ENCODE data around the gene ZDHHC18. TPM values are rescaled to one million over a fixed set of nuclear protein-coding genes. Genes with fewer than 3 reads are reported as not detected.
A peak's percentile ranks its signal among the peaks of the same experiment; 100 is the strongest.

ZDHHC18 gene
- total and polyA plus RNA-seq, 2 of the 8 experiments (the other 6 are each of a cell fraction or from before 2014, with no cell fraction given) = 29.7 to 49.8 TPM

GRCh38 chr1:26788836-26789611 lies 37.5 kb upstream of the ZDHHC18 start:
- Histone ChIP-seq H3K18ac (ENCODE audit: extremely low read depth, low read length) (no peak overlapping the region), H3K9me3 (ENCODE audit: insufficient read depth in 2 of 2, low read depth in 1 of 2, low read length in 1 of 2) (no peaks in the 10 kb centered on the region), H3K4ac (replicated peaks; ENCODE audit: insufficient read length, low read depth, low read length) (peak overlapping the region; percentile 46), H3K4me3 (ENCODE audit: extremely low read depth in 1 of 4, insufficient read depth in 2 of 4, low read depth in 3 of 4, low read length in 4 of 4) (peak overlapping the region; percentile 63 to 84 (median 73); a peak in 7 of 8 replicates), H4K5ac (ENCODE audit: insufficient read length, low read depth, low read length) (no peak overlapping the region), H2BK5ac (ENCODE audit: low read depth, low read length) (no peak overlapping the region), H3K27me3 (replicated peaks in 1 of 4; ENCODE audit: control insufficient read depth in 3 of 4, extremely low read depth in 1 of 4, insufficient read depth in 3 of 4, low read length in 3 of 4) (no peaks in the 10 kb centered on the region), H4K91ac (replicated peaks; ENCODE audit: insufficient read length, low read length) (no peak overlapping the region), H3K23ac (ENCODE audit: insufficient read length) (no peak overlapping the region), H3K36me3 (ENCODE audit: control insufficient read depth in 2 of 4, insufficient read depth in 4 of 4, low read length in 3 of 4) (no peaks in the 10 kb centered on the region; a peak in 1 of 8 replicates), H2AFZ (ENCODE audit: low read length) (0 out of 2 replicates have a peak overlapping the region, but pooled peaks have one; percentile 32), H3K4me1 (replicated peaks in 1 of 4; ENCODE audit: control insufficient read depth in 3 of 4, insufficient read depth in 4 of 4, low read length in 3 of 4) (peaks cover 3 to 18% (median 12%) of the 10 kb centered on the region in 4 experiments; a peak in 6 of 7 replicates), H4K8ac (ENCODE audit: extremely low read depth, insufficient read depth, low read length) (no peak overlapping the region), H3K9ac (replicated peaks in 1 of 4; ENCODE audit: extremely low read depth in 1 of 4, low read depth in 3 of 4, low read length in 3 of 4) (peak overlapping the region in 2 of 4 experiments; percentile 73 to 74; a peak in 3 of 7 replicates), H3K4me2 (ENCODE audit: insufficient read depth in 1 of 2, low read depth in 2 of 2, low read length in 2 of 2) (peak overlapping the region; percentile 79 to 98), H4K20me1 (replicated peaks in 1 of 2; ENCODE audit: control insufficient read depth in 1 of 2, insufficient read depth in 2 of 2, low read length in 2 of 2) (no peaks in the 10 kb centered on the region), H3K79me2 (ENCODE audit: control insufficient read depth in 1 of 2, insufficient read depth in 2 of 2, low read length in 2 of 2) (no peaks in the 10 kb centered on the region), H2BK12ac (ENCODE audit: low read depth, low read length) (no peak overlapping the region), H3K56ac (replicated peaks; ENCODE audit: insufficient read length, low read depth, low read length) (no peak overlapping the region), H2AK5ac (ENCODE audit: low read depth, low read length) (no peak overlapping the region), H3K23me2 (ENCODE audit: low read depth, low read length) (peaks cover 14% of the 10 kb centered on the region), H2BK20ac (ENCODE audit: low read length) (no peak overlapping the region), H2BK120ac (replicated peaks; ENCODE audit: low read depth, low read length) (no peak overlapping the region), H3K79me1 (ENCODE audit: low read depth, low read length) (no peaks in the 10 kb centered on the region), H2BK15ac (ENCODE audit: low read length) (no peak overlapping the region), H3K27ac (ENCODE audit: low read depth, low read length) (no peak overlapping the region), H3K14ac (ENCODE audit: insufficient read length) (no peak overlapping the region)
- CTCF ChIA-PET (ENCODE audit: partially characterized antibody) = interaction anchor here (0.6 to 6.9 kb wide), 51 partner anchors 10 to 438 kb away, joined by 3 to 121 read pairs (median 4); no protein-coding TSS in a partner anchor
- WGBS, 2 experiments (ENCODE audit: extremely low coverage in 1 of 2, insufficient coverage in 1 of 2, insufficient read length in 1 of 2, insufficient replicate concordance in 2 of 2, low coverage in 1 of 2, low lambda C conversion rate in 2 of 2, missing lambda C conversion rate in 1 of 2) = 9% methylated on average over 19 of the region's 19 CpGs; no CpG with 5 or more reads in 1 of the 2 experiments
- FAIRE-seq = peak; percentile 55
- DNase-seq (ENCODE audit: low read depth in 1 of 2, low spot score in 2 of 2) = peak in 1 of 2 experiments; percentile 83
- POLR2A ChIA-PET (ENCODE audit: partially characterized antibody) = interaction anchor here (0.8 to 11.6 kb wide), 7 partner anchors 10 to 186 kb away, joined by 3 to 118 read pairs (median 4); partner anchors contain the start of gene ARID1A
- TF ChIP-seq ZNF274 (IDR thresholded peaks at IDR 0.05; ENCODE audit: borderline replicate concordance, extremely low read depth, low read length) = no peak
- peak; percentile 34; the same call in 1 of the 2 replicates for TF ChIP-seq CEBPB (IDR thresholded peaks at IDR 0.05; ENCODE audit: low read depth, low read length)
- peak in 1 of 2 experiments; percentile 75; a peak in 2 of 4 replicates for TF ChIP-seq SIN3A (conservative IDR thresholded peaks at IDR 0.05 in 1 of 2, IDR thresholded peaks at IDR 0.05 in 1 of 2; ENCODE audit: low read depth in 1 of 2, low read length in 2 of 2)
- 0 out of 2 replicates have a peak, but pooled peaks have one; percentile 11 for TF ChIP-seq TAF1 (IDR thresholded peaks at IDR 0.05; ENCODE audit: low read depth, low read length)
- TF ChIP-seq CTCF (IDR thresholded peaks at IDR 0.05; ENCODE audit: control extremely low read depth in 1 of 3, insufficient read depth in 1 of 3, low read depth in 1 of 3, low read length in 3 of 3) = peak; percentile 87 to 94 (median 94)

All from H1 (cell line).